Suprapubic skin (tissue), 4 donors: ENCODE data around the gene RGS6. TPM values are rescaled to one million over a fixed set of nuclear protein-coding genes. Genes with fewer than 3 reads are reported as not detected.

Experiments used
- DNase-seq, 2 donors: peaks; one replicate each; pipeline ENCODE4 v3.0.0-alpha.2; 2019; ENCODE audit warnings: low spot score in 2 of 2
- H3K27ac ChIP-seq: fragments of 200-600 bp; sonication (generic); one replicate; pipeline ENCODE4 v1.5.1; 2019
- H3K27me3 ChIP-seq: fragments of 200-600 bp; sonication (generic); one replicate; pipeline ENCODE4 v1.5.1; 2019
- H3K36me3 ChIP-seq: fragments of 200-600 bp; sonication (generic); one replicate; pipeline ENCODE4 v1.5.1; 2019
- H3K4me1 ChIP-seq: fragments of 200-600 bp; sonication (generic); one replicate; pipeline ENCODE4 v1.5.1; 2019
- H3K4me3 ChIP-seq: fragments of 200-600 bp; sonication (generic); one replicate; pipeline ENCODE4 v1.5.1; 2019; ENCODE audit warnings: mild to moderate bottlenecking
- H3K9me3 ChIP-seq: fragments of 200-600 bp; sonication (generic); one replicate; pipeline ENCODE4 v1.5.1; 2019
- EP300 ChIP-seq: sonication (generic); formaldehyde crosslinking; IDR thresholded peaks from one replicate; pipeline ENCODE4 v1.6.1; 2017; ENCODE audit warnings: antibody characterized with exemption
- POLR2A ChIP-seq, 2 donors: fragments of 450-650 bp; IDR thresholded peaks; one replicate each; pipeline ENCODE4 v1.6.1; 2017; ENCODE audit warnings: antibody characterized with exemption in 2 of 2, mild to moderate bottlenecking in 2 of 2, moderate library complexity in 2 of 2
- POLR2AphosphoS5 ChIP-seq, 3 donors: sonication (generic); formaldehyde crosslinking; IDR thresholded peaks; one replicate each; pipeline ENCODE4 v1.6.1; 2017; ENCODE audit warnings: antibody characterized with exemption in 3 of 3
- WGBS: methylation state at CpG from one replicate; pipeline ENCODE4 v1.1.5; 2018; 5-methylcytosine and 5-hydroxymethylcytosine counted together
- total RNA-seq, 4 donors: library from RNA; depleted of rRNA; stranded (reverse); fragments of >200 nt; gene quantifications; one replicate each; pipeline ENCODE4 v1.1.0, GENCODE V29; 2016
- TF ChIP-seq, protein P1 (sequence below), 2 donors: fragments of 200-600 bp in 1 of 2; fragments of 450-650 bp in 1 of 2; sonication (generic) in 1 of 2; IDR thresholded peaks; one replicate each; pipeline ENCODE4 v1.5.1; 2016 to 2019; ENCODE audit warnings: antibody characterized with exemption in 2 of 2, mild to moderate bottlenecking in 1 of 2, moderate library complexity in 1 of 2

The RGS6 gene
- total RNA-seq, 4 donors from 2014 or later: 0.08 to 4.4 (median 1.0) TPM

DNA sequence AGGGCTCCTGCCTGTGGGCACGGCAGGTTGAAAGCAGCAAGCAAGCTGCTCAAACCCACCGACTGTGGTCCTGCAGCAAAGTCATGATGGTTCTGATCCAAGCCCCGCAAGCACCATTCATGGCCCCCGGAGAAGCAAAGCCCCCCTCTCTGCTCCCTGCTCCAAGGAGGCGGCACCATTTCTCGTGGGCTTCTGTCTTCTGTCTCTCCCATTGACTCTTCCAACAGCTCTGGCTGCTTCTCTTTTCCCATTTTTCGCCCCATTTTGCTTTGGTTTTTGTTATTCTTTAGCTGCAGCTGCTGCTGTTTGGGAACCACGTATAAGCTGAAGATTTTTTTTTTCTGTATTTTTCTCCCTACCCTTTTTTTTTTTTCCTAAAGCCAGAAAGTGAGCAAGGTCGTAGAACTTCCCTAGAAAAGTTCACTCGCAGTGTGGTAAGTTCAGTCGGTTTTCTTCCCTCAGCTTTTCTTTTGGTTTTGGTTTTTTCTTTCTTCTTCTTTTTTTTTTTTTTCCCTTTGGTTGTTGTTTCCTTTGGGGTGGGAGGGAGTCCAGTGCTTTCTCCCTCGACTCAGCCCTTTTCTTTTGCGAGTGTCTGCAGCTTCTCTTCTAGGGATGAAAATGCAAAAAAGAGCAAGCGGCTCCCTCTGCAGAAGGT is 607.6 kb downstream of the RGS6 start:
- Histone ChIP-seq H3K27ac (no peak overlapping the region), H3K36me3 (no peaks in the 10 kb centered on the region), H3K4me3 (no peak overlapping the region), H3K9me3 (no peaks in the 10 kb centered on the region), H3K27me3 (no peaks in the 10 kb centered on the region), H3K4me1 (peaks cover 5% of the 10 kb centered on the region)
- 70% methylated on average over 14 of the region's 14 CpGs for WGBS
- TF ChIP-seq EP300 (no peak), POLR2A (IDR thresholded peaks at IDR 0.05) (no peak), POLR2AphosphoS5 (IDR thresholded peaks at IDR 0.05) (no peak)
- TF ChIP-seq, protein P1, sequence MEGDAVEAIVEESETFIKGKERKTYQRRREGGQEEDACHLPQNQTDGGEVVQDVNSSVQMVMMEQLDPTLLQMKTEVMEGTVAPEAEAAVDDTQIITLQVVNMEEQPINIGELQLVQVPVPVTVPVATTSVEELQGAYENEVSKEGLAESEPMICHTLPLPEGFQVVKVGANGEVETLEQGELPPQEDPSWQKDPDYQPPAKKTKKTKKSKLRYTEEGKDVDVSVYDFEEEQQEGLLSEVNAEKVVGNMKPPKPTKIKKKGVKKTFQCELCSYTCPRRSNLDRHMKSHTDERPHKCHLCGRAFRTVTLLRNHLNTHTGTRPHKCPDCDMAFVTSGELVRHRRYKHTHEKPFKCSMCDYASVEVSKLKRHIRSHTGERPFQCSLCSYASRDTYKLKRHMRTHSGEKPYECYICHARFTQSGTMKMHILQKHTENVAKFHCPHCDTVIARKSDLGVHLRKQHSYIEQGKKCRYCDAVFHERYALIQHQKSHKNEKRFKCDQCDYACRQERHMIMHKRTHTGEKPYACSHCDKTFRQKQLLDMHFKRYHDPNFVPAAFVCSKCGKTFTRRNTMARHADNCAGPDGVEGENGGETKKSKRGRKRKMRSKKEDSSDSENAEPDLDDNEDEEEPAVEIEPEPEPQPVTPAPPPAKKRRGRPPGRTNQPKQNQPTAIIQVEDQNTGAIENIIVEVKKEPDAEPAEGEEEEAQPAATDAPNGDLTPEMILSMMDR (IDR thresholded peaks at IDR 0.05): no peak
- peak in 1 of 2 donors; percentile 48 for DNase-seq

DNA sequence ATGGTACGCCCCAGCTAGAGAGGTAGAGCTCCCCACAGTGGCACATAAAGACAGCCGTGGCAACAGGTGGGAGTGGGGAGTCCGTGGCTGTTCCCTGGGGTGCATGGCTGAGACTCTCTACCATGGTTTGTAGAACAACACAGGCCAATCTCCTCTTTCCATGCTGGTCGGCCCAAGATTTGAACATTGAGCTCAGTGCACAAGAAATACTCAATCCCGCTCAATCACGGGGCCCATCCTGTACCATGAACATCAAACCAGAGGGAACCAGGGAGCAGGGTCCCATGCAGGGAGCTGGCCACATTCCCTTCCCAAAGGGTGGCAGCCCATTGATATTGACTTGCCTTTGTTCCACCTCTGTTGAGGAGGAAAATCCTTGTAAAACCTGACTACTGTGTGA is 608.6 kb downstream of the RGS6 start:
- Histone ChIP-seq H3K27me3 (no peaks in the 10 kb centered on the region), H3K27ac (no peak overlapping the region), H3K9me3 (no peaks in the 10 kb centered on the region), H3K36me3 (no peaks in the 10 kb centered on the region), H3K4me3 (no peak overlapping the region), H3K4me1 (peaks cover 12% of the 10 kb centered on the region)
- peak in 1 of 2 donors; percentile 62 for DNase-seq
- no peak for TF ChIP-seq POLR2AphosphoS5 (IDR thresholded peaks at IDR 0.05)
- TF ChIP-seq, protein P1 (IDR thresholded peaks at IDR 0.05): no peak
- TF ChIP-seq POLR2A (IDR thresholded peaks at IDR 0.05): no peak
- no peak for TF ChIP-seq EP300
- WGBS: 89% methylated on average over 6 of the region's 6 CpGs

DNA sequence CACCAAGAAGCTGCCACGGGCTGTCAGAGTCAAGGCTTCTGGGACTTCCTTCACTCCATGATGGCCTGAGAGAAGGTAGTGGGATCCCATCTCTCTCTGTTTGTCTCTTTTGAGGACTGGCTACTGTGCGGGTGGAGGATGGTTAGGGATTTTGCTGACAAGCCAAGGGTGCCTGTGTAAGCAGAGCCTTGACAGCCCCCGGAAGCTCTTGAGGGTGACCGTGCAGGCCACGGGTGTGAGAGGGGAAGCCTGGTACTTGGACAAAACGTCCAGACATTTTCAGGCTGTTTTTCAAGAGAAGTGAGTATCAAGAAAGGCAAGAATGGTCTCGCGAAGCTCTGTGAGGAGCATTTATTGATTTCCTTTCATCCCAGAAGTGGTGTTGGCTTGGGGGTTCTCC is 609.3 kb downstream of the RGS6 start:
- TF ChIP-seq, protein P1 (IDR thresholded peaks at IDR 0.05): no peak
- TF ChIP-seq POLR2AphosphoS5 (IDR thresholded peaks at IDR 0.05) (no peak), EP300 (no peak), POLR2A (IDR thresholded peaks at IDR 0.05) (no peak)
- WGBS: 92% methylated on average over 8 of the region's 8 CpGs
- peak in 1 of 2 donors; percentile 56 for DNase-seq
- H3K4me1 ChIP-seq: peaks cover 12% of the 10 kb centered on the region
- no peak overlapping the region for H3K27ac ChIP-seq
- no peaks in the 10 kb centered on the region for H3K9me3 ChIP-seq
- no peak overlapping the region for H3K4me3 ChIP-seq
- no peaks in the 10 kb centered on the region for H3K27me3 ChIP-seq
- no peaks in the 10 kb centered on the region for H3K36me3 ChIP-seq

DNA sequence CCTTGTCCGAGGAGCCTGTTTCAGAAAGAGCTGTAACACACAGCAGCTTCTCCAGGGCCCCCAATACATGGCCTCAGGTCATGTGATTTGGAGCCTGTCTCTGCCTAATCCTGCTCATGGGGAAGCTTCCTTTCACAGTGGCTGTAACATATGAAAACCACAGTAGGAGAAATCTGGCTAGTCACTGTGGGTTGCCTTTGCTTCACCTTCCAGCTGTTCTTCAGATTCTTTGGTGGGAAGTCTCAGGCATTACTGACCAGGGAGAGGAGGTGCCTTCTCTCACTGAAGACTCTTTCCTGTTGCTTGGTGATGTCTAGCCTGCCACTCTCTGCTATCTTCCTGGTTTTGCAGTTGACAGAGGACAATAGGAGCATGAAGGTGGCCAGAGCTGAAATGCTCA is 611.1 kb downstream of the RGS6 start:
- no peaks in the 10 kb centered on the region for H3K9me3 ChIP-seq
- TF ChIP-seq, protein P1 (IDR thresholded peaks at IDR 0.05): no peak
- TF ChIP-seq POLR2A (IDR thresholded peaks at IDR 0.05): no peak
- WGBS: 83% methylated on average over 1 of the region's 1 CpG
- H3K4me3 ChIP-seq: no peak overlapping the region
- DNase-seq: no peak
- peaks cover 12% of the 10 kb centered on the region for H3K4me1 ChIP-seq
- no peaks in the 10 kb centered on the region for H3K27me3 ChIP-seq
- no peak overlapping the region for H3K27ac ChIP-seq
- H3K36me3 ChIP-seq: no peaks in the 10 kb centered on the region

DNA sequence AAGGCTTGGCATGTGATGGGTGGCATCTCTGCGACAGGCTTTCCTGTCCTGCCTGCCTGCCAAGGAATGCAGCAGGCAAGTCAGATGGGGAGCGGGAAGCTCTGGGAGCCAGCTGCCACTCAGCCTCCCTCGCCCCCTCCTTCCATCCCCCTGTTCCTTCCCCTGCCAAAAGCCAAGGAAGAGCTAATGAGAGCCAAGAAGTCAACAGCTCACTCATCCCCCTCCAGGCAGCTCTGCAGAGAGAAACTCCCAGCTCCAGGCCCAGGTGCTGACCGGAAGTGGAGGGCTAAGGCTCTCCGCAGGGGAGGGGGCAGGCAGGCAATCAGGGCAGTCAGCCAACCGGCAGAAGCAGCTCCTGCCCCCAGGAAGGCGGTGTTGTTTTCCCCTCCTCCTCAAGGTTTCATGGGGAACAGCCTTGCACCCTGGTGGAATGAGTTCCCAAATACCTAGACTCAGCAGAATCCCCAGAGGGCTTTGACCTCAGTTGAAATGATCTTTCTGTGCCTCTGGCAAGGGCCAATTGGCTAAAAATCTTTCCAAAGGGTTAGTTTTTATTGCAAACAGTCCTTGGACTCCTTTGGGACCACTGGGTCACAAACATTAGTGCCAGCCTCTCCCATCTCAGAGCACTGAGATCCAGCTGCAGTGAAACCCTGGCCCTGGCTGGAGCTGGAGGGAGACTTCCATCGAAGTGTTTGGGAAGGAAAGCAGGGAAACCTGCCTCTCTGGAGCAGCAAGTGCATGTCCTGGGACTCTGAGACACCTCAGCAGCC is 612.6 kb downstream of the RGS6 start:
- peak in 1 of 2 donors; percentile 53 for DNase-seq
- Histone ChIP-seq H3K4me3 (no peak overlapping the region), H3K36me3 (no peaks in the 10 kb centered on the region), H3K27ac (no peak overlapping the region), H3K4me1 (peaks cover 12% of the 10 kb centered on the region), H3K27me3 (peaks cover 5% of the 10 kb centered on the region), H3K9me3 (no peaks in the 10 kb centered on the region)
- TF ChIP-seq POLR2AphosphoS5 (IDR thresholded peaks at IDR 0.05) (no peak), POLR2A (IDR thresholded peaks at IDR 0.05) (no peak), EP300 (no peak)
- TF ChIP-seq, protein P1 (IDR thresholded peaks at IDR 0.05): no peak
- WGBS: 36% methylated on average over 7 of the region's 8 CpGs
